HCT116 (cell line): ENCODE measurements around the gene NOS1. TPM values are rescaled to one million over a fixed set of nuclear protein-coding genes. Genes with fewer than 3 reads are reported as not detected.

Experiments
- ATAC-seq: fragments of 200-7000 bp; cut with Tn5 transposase; 2 replicates; pipeline ENCODE4 v1.9.1; 2020; ENCODE audit warnings: mild to moderate bottlenecking, moderate library complexity
- BruUV-seq: library from RNA; stranded (reverse); fragments of 400-500 nt; replicated peaks from 2 replicates; lab custom pipeline; 2021; lab: Mats Ljungman, UMichigan
- CTCF ChIA-PET: fragments of 300-600 bp; sonication (Branson Sonifier 250); formaldehyde crosslinking; loops from one replicate; lab custom pipeline; 2021; ENCODE audit warnings: antibody characterized with exemption; lab: Charles Lee
- POLR2A ChIA-PET: fragments of 300-600, 350-600 bp; sonication (Branson Sonifier 250); formaldehyde crosslinking; loops from one replicate; lab custom pipeline; 2021; ENCODE audit warnings: antibody characterized with exemption; lab: Charles Lee
- RAD21 ChIA-PET, 2 experiments: fragments of 300-600 bp; sonication (Branson Sonifier 250); formaldehyde crosslinking; loops; one replicate each; lab custom pipeline; 2023; ENCODE audit warnings: low total read pairs in 2 of 2; ENCODE audit not compliant: uncharacterized antibody in 2 of 2, unreplicated experiment in 2 of 2, low non-redundant PET in 1 of 2; lab: Charles Lee
- DNase-seq: peaks from one replicate; pipeline ENCODE4 v3.0.0-alpha.2; 2010; ENCODE audit warnings: low read depth, low spot score
- H2AFZ ChIP-seq: fragments of 200-600 bp; shearing (Covaris generic), sonication (generic); 2 replicates; pipeline ENCODE4 v1.6.1; 2017; ENCODE audit warnings: low read depth, mixed run types, mixed read lengths, antibody characterized with exemption, low read length; ENCODE audit not compliant: poor library complexity, severe bottlenecking
- H3K27ac ChIP-seq: 2 replicates; pipeline ENCODE4 v1.5.1; 2012; ENCODE audit warnings: low read depth, low read length
- H3K27me3 ChIP-seq: fragments of 200-600 bp; sonication (generic); 2 replicates; pipeline ENCODE4 v1.6.1; 2016; ENCODE audit warnings: mixed run types, low read length, mixed read lengths; ENCODE audit not compliant: insufficient read depth
- H3K36me3 ChIP-seq, 2 experiments: fragments of 200-500 bp in 1 of 2; fragments of 200-600 bp in 1 of 2; sonication (Bioruptor generic) in 1 of 2; sonication (generic) in 1 of 2; 2 replicates each; pipeline versions ENCODE4 v1.5.1 to v1.6.1; 2014 to 2016; ENCODE audit warnings: low read length in 2 of 2, inconsistent platforms in 1 of 2, mixed read lengths in 1 of 2, mixed run types in 1 of 2; ENCODE audit not compliant: insufficient read depth in 2 of 2, control insufficient read depth in 1 of 2
- H3K4me1 ChIP-seq, 2 experiments: fragments of 200-600 bp in 1 of 2; sonication (generic) in 1 of 2; 2 replicates each; pipeline versions ENCODE4 v1.5.1 to v1.6.1; 2012 to 2017; ENCODE audit warnings: low read length in 2 of 2, inconsistent platforms in 1 of 2, mild to moderate bottlenecking in 1 of 2, mixed read lengths in 1 of 2, mixed run types in 1 of 2, moderate library complexity in 1 of 2; ENCODE audit not compliant: insufficient read depth in 2 of 2, control insufficient read depth in 1 of 2
- H3K4me2 ChIP-seq: fragments of 200-600 bp; sonication (generic); 2 replicates; pipeline ENCODE4 v1.6.1; 2017; ENCODE audit warnings: mixed run types, low read length, mixed read lengths
- H3K4me3 ChIP-seq, 2 experiments: fragments of 200-600 bp in 1 of 2; sonication (generic) in 1 of 2; replicated peaks in 1 of 2; 2 replicates each; pipeline ENCODE4 v1.5.1; 2011 to 2016; ENCODE audit warnings: low read length in 2 of 2, control low read depth in 1 of 2, low read depth in 1 of 2, mild to moderate bottlenecking in 1 of 2, mixed read lengths in 1 of 2, mixed run types in 1 of 2
- H3K79me2 ChIP-seq: fragments of 200-600 bp; sonication (generic); 2 replicates; pipeline ENCODE4 v1.6.1; 2017; ENCODE audit warnings: mild to moderate bottlenecking, mixed run types, low read length, moderate library complexity, mixed read lengths; ENCODE audit not compliant: insufficient read depth
- H3K9ac ChIP-seq: fragments of 200-600 bp; sonication (generic); 2 replicates; pipeline ENCODE4 v1.6.1; 2016; ENCODE audit warnings: low read length, mixed read lengths
- H3K9me2 ChIP-seq: fragments of 200-600 bp; sonication (generic), shearing (Covaris generic); 2 replicates; pipeline ENCODE4 v1.6.1; 2017; ENCODE audit warnings: mixed run types, mild to moderate bottlenecking, moderate library complexity; ENCODE audit not compliant: insufficient read depth
- H3K9me3 ChIP-seq, 2 experiments: fragments of 200-500 bp in 1 of 2; fragments of 200-600 bp in 1 of 2; sonication (Bioruptor generic) in 1 of 2; sonication (generic) in 1 of 2; 2 replicates each; pipeline ENCODE4 v1.6.1; 2014 to 2017; ENCODE audit warnings: low read length in 2 of 2, mixed read lengths in 2 of 2, inconsistent platforms in 1 of 2, low read depth in 1 of 2, mild to moderate bottlenecking in 1 of 2, mixed run types in 1 of 2, moderate library complexity in 1 of 2; ENCODE audit not compliant: control insufficient read depth in 1 of 2, insufficient read depth in 1 of 2
- H4K20me1 ChIP-seq: fragments of 200-600 bp; sonication (generic), shearing (Covaris generic); 2 replicates; pipeline ENCODE4 v1.6.1; 2017; ENCODE audit warnings: mixed run types, mild to moderate bottlenecking, moderate library complexity; ENCODE audit not compliant: insufficient read depth
- EGR1 ChIP-seq: IDR thresholded peaks from 2 replicates; pipeline ENCODE4 v1.6.1; 2012; ENCODE audit warnings: low read depth
- REST ChIP-seq: IDR thresholded peaks from 2 replicates; pipeline ENCODE4 v1.6.1; 2012; ENCODE audit warnings: low read depth
- YY1 ChIP-seq: IDR thresholded peaks from 2 replicates; pipeline ENCODE4 v1.6.1; 2011; ENCODE audit warnings: low read length, low read depth, moderate library complexity, mild to moderate bottlenecking; ENCODE audit not compliant: insufficient replicate concordance; ENCODE audit errors: extremely low read depth
- ZNF274 ChIP-seq: fragments of 200-500 bp; sonication (Bioruptor generic); IDR thresholded peaks from 2 replicates; pipeline ENCODE4 v1.6.1; 2014; ENCODE audit warnings: mild to moderate bottlenecking, low read depth, low read length, inconsistent platforms
- intact Hi-C: fragments of 100-400 bp; cut with micrococcal nuclease; formaldehyde crosslinking; loops from 2 replicates; pipeline ENCODE4 v1.10.0; 2022
- total RNA-seq: library from RNA; stranded (reverse); gene quantifications from one replicate; pipeline ENCODE4 v1.2.1, GENCODE V29; 2021; ENCODE audit not compliant: unreplicated experiment

Gene NOS1
- total RNA-seq, 1 experiment from 2014 or later, result 0.22 TPM

GRCh38 chr12:117169548-117169947 is 191.9 kb downstream of the NOS1 start (continued):
- TF ChIP-seq REST, result no peak

DNA sequence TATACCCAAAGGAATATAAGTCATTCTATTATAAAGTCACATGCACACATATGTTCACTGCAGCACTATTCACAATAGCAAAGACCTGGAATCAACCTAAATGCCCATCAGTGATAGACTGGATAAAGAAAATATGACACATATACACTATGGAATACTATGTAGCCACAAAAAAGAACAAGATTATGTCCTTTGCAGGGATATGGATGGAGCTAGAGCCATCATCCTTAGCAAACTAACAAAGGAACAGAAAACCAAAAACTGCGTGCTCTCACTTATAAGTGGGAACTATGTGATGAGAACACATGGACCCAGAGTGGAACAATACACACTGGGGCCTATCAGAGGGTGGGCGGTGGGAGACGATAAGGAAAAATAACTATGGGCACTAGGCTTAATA is 192.4 kb downstream of the NOS1 start:
- ChIA-PET CTCF (no interaction called here), POLR2A (no interaction called here)
- H3K36me3 ChIP-seq, result peaks cover 50 to 59% of the 10 kb centered on the region in 2 experiments; a peak in 3 of 4 replicates

More for the DNA sequence above, 192.4 kb downstream of the NOS1 start:
- H3K9me2 ChIP-seq, result no peaks in the 10 kb centered on the region
- no peak overlapping the region for H3K4me2 ChIP-seq
- H3K4me1 ChIP-seq, result no peaks in the 10 kb centered on the region
- no peaks in the 10 kb centered on the region for H3K27me3 ChIP-seq
- no peaks in the 10 kb centered on the region for H3K9me3 ChIP-seq
- no peak for ATAC-seq
- no peak overlapping the region for H3K4me3 ChIP-seq
- intact Hi-C loops, result no loop called here
- no TSS peak for BruUV-seq
- RAD21 ChIA-PET, result no interaction called here
- no peak for DNase-seq
- no peak overlapping the region for H2AFZ ChIP-seq
- H3K79me2 ChIP-seq, result no peaks in the 10 kb centered on the region
- no peaks in the 10 kb centered on the region for H4K20me1 ChIP-seq
- no peak overlapping the region for H3K9ac ChIP-seq
- TF ChIP-seq EGR1, result no peak
- TF ChIP-seq REST, result no peak
- TF ChIP-seq ZNF274, result no peak
- no peak for TF ChIP-seq YY1
- no peak overlapping the region for H3K27ac ChIP-seq
